Dermis blood vessel endothelial cell (primary cell): ENCODE measurements around the gene BTBD7. TPM values are rescaled to one million over a fixed set of nuclear protein-coding genes. Genes with fewer than 3 reads are reported as not detected.

Source experiments
- total RNA-seq: library from RNA; depleted of rRNA; stranded (reverse); fragments of >200 nt; gene quantifications from 2 replicates; pipeline ENCODE4 v1.2.3, GENCODE V29; 2014

The BTBD7 gene
- total RNA-seq, 1 donor from 2014 or later, result 31.3 TPM

Other genes with a start within 250 kb of the BTBD7 start
- 24.0 and 41.3 TPM in 2 replicates for gene ITPK1, start 217.1 kb downstream of the BTBD7 start, total RNA-seq
- gene MOAP1, start 148.1 kb downstream of the BTBD7 start, total RNA-seq, result 30.0 and 30.6 TPM in 2 replicates
- gene LYSET, start 147.7 kb downstream of the BTBD7 start, total RNA-seq, result 8.7 and 18.2 TPM in 2 replicates
- 14.4 and 15.3 TPM in 2 replicates for gene GON7, start 126.0 kb downstream of the BTBD7 start, total RNA-seq
- gene UBR7, start 125.8 kb downstream of the BTBD7 start, total RNA-seq, result 35.6 and 43.9 TPM in 2 replicates
- gene COX8C, start 14.1 kb upstream of the BTBD7 start, total RNA-seq, result 0.23 TPM in 1 of 2 replicates, not detected in the other
- under 0.01 TPM in 1 of 2 replicates, not detected in the other for gene UNC79, start 97.9 kb upstream of the BTBD7 start, total RNA-seq